NT2/D1 (cell line): Measurements from ENCODE around the gene HLA-DMA.

Experiments used
- YY1 ChIP-seq: IDR thresholded peaks from 2 replicates; pipeline ENCODE4 v1.6.1; 2011; ENCODE audit not compliant: insufficient read length, insufficient read depth
- ZNF274 ChIP-seq: IDR thresholded peaks from 2 replicates; pipeline ENCODE4 v1.6.1; 2011; ENCODE audit warnings: mild to moderate bottlenecking, low read depth, low read length

GRCh38 chr6:32964776-32965175 lies 11.9 kb upstream of the HLA-DMA start:
- TF ChIP-seq ZNF274, result no peak
- TF ChIP-seq YY1, result no peak
